Right lobe of liver (tissue), 4 donors: ENCODE measurements around the gene PRKCG.

Source experiments
- POLR2A ChIP-seq: fragments of 450-650 bp; IDR thresholded peaks from one replicate; pipeline ENCODE4 v1.6.1; 2017; ENCODE audit warnings: antibody characterized with exemption, mild to moderate bottlenecking
- TF ChIP-seq, protein P1 (sequence below), 4 donors: fragments of 200-600 bp in 3 of 4; fragments of 450-650 bp in 1 of 4; IDR thresholded peaks; one replicate each; pipeline versions ENCODE4 v1.5.1 to v1.8.0; 2016 to 2022; ENCODE audit warnings: antibody characterized with exemption in 4 of 4, mild to moderate bottlenecking in 2 of 4
- donor health status: DM: no; HTN: no; CAD: no.
- donor health status: DM: no; HTN: no; CAD: no.
- donor health status: DM: no; HTN: yes; CAD: no.

DNA sequence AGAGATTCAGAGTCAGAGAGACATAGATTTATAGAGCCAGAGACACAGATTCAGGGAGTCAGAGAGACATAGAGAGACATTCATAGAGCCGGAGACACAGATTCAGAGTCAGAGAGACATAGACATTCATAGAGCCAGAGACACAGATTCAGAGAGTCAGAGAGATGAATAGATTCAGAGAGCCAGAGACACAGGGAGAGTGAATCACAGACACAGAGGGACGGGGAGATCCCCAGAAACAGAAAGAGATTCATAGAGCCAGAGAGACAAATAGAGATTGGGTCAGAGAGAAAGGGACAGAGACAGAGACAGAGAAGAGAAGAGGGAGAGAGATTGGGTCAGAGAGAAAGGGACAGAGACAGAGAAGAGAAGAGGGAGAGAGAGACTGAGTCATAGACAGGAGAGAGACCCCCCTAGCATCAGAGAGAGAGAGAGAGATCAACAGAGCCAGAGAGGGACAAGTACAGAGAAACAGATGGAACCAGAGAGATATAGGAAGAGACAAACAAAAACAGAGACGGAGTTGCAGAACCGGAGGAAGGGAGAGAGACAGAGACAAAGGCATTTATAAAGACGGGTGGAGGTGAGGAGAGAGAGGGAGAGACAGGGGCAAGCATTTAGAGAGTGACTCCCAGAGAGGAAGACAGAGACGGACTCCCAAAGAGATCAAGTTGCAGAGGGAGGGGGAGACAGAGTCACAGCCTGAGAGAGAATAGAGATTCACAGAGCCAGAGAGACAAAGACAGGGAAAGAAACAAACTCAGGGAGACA, 1.1 kb upstream of the PRKCG start:
- TF ChIP-seq, protein P1, sequence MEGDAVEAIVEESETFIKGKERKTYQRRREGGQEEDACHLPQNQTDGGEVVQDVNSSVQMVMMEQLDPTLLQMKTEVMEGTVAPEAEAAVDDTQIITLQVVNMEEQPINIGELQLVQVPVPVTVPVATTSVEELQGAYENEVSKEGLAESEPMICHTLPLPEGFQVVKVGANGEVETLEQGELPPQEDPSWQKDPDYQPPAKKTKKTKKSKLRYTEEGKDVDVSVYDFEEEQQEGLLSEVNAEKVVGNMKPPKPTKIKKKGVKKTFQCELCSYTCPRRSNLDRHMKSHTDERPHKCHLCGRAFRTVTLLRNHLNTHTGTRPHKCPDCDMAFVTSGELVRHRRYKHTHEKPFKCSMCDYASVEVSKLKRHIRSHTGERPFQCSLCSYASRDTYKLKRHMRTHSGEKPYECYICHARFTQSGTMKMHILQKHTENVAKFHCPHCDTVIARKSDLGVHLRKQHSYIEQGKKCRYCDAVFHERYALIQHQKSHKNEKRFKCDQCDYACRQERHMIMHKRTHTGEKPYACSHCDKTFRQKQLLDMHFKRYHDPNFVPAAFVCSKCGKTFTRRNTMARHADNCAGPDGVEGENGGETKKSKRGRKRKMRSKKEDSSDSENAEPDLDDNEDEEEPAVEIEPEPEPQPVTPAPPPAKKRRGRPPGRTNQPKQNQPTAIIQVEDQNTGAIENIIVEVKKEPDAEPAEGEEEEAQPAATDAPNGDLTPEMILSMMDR (IDR thresholded peaks at IDR 0.05), result no peak
- TF ChIP-seq POLR2A, result no peak
